ENCODE measurements around the gene MCTP2. TPM values are rescaled to one million over a fixed set of nuclear protein-coding genes. Genes with fewer than 3 reads are reported as not detected.

MCTP2 gene
- total and polyA plus RNA-seq, 9 of the 15 experiments (the other 6 are each of a cell fraction or from before 2014, with no cell fraction given), result 0.07 TPM; not detected in 8

- Histone ChIP-seq H3K9me1 (ENCODE audit: control insufficient read depth, insufficient read depth, low read length) (no peaks in the 10 kb centered on the region), H3K4me1 (replicated peaks in 1 of 2; ENCODE audit: control insufficient read depth in 2 of 2, insufficient read depth in 2 of 2, low read length in 2 of 2) (no peaks in the 10 kb centered on the region), H3K27me3 (ENCODE audit: control insufficient read depth in 2 of 2, insufficient read depth in 2 of 2, low read length in 2 of 2) (no peaks in the 10 kb centered on the region), H3K9ac (ENCODE audit: insufficient read depth in 1 of 2, low read depth in 2 of 2, low read length in 2 of 2) (no peak overlapping the region), H3K79me2 (ENCODE audit: control insufficient read depth, insufficient read depth, low read length) (no peaks in the 10 kb centered on the region), H3K36me3 (ENCODE audit: control insufficient read depth, insufficient read depth, low read length) (no peaks in the 10 kb centered on the region), H3K9me3 (replicated peaks; ENCODE audit: control insufficient read depth, insufficient read depth, low read depth, low read length) (no peaks in the 10 kb centered on the region), H2AFZ (ENCODE audit: low read depth, low read length) (no peak overlapping the region), H3K4me3 (no peak overlapping the region), H3K27ac (ENCODE audit: extremely low read depth, low read depth, low read length) (no peak overlapping the region), H3K4me2 (ENCODE audit: insufficient read depth, low read length) (no peak overlapping the region), H4K20me1 (replicated peaks; ENCODE audit: control insufficient read depth, insufficient read depth, low read length) (no peaks in the 10 kb centered on the region)
- FAIRE-seq (no peak), DNase-seq (ENCODE audit: extremely low read depth in 1 of 4, low spot score in 3 of 4) (no peak), ATAC-seq (no peak)
- CTCF ChIA-PET (ENCODE audit: low intra/inter-chr PET ratio), result no interaction called here
- no peak for TF ChIP-seq ZFP91 (CRISPR knock-in tag; IDR thresholded peaks at IDR 0.05)
- no peak for TF ChIP-seq SIN3B (IDR thresholded peaks at IDR 0.05; ENCODE audit: low read depth)
- TF ChIP-seq TEAD1 (CRISPR knock-in tag; IDR thresholded peaks at IDR 0.05), result no peak
- TF ChIP-seq ARID1B (IDR thresholded peaks at IDR 0.05), result no peak
- no peak for TF ChIP-seq RFX5 (IDR thresholded peaks at IDR 0.05; ENCODE audit: low read depth, low read length)
- in situ Hi-C loops (cut with MboI) (no loop called here), intact Hi-C loops (cut with micrococcal nuclease) (no loop called here)
- POLR2A ChIA-PET, result no interaction called here
- BruUV-seq (replicated peaks), result no TSS peak
Measured at GRCh38 chr15:94398001-94398400, 166.6 kb downstream of the MCTP2 start.

Measured in K562 (cell line).